Tibial nerve (tissue), 4 donors: Measurements from ENCODE around the gene S100A16.

ENCODE experiments used
- EP300 ChIP-seq, 2 donors: sonication (generic); formaldehyde crosslinking; IDR thresholded peaks; one replicate each; pipeline ENCODE4 v1.6.1; 2017; ENCODE audit warnings: antibody characterized with exemption in 2 of 2, mild to moderate bottlenecking in 1 of 2
- POLR2A ChIP-seq, 2 donors: fragments of 450-650 bp; IDR thresholded peaks; one replicate each; pipeline ENCODE4 v1.6.1; 2017; ENCODE audit warnings: antibody characterized with exemption in 2 of 2, mild to moderate bottlenecking in 2 of 2, moderate library complexity in 2 of 2
- TF ChIP-seq, protein P1 (sequence below), 5 experiments: fragments of 200-600 bp in 3 of 5; fragments of 450-650 bp in 2 of 5; sonication (generic) in 3 of 5; IDR thresholded peaks; one replicate each; pipeline ENCODE4 v1.5.1; 2016 to 2019; ENCODE audit warnings: antibody characterized with exemption in 5 of 5, mild to moderate bottlenecking in 3 of 5, moderate library complexity in 2 of 5

DNA sequence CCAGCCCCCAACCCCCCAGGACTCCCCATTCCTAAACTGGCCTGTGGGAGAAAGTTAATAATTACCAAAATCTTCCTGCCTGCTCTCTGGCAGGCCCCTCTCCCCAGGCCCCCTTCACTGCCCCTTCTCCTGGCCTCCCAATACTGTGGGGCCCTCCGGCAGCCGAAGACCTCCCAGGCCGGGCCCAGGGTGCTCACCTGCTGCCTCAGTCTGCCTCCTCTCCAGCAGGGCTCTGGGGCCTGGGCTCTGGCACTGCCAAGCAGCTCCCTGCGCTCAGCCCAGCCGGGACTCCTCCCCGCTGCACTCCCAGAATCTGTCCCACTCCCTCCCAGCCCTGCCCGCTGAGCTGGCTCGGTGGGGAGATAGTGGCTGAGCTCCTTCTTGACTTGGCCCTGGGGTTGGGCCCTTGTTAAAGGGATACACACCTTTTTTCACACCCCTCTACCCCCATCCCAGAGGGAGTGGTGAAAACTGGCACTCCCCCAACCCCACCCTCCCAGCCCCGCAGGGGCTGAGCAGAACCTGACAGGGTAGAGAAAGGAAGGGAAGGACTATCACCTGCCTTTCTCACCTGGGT is at the start of gene S100A16:
- TF ChIP-seq, protein P1, sequence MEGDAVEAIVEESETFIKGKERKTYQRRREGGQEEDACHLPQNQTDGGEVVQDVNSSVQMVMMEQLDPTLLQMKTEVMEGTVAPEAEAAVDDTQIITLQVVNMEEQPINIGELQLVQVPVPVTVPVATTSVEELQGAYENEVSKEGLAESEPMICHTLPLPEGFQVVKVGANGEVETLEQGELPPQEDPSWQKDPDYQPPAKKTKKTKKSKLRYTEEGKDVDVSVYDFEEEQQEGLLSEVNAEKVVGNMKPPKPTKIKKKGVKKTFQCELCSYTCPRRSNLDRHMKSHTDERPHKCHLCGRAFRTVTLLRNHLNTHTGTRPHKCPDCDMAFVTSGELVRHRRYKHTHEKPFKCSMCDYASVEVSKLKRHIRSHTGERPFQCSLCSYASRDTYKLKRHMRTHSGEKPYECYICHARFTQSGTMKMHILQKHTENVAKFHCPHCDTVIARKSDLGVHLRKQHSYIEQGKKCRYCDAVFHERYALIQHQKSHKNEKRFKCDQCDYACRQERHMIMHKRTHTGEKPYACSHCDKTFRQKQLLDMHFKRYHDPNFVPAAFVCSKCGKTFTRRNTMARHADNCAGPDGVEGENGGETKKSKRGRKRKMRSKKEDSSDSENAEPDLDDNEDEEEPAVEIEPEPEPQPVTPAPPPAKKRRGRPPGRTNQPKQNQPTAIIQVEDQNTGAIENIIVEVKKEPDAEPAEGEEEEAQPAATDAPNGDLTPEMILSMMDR (IDR thresholded peaks at IDR 0.05): no peak
- TF ChIP-seq EP300 (IDR thresholded peaks at IDR 0.05): peak in 1 of 2 donors; percentile 78
- TF ChIP-seq POLR2A (IDR thresholded peaks at IDR 0.05): peak; percentile 33 to 66
